ENCODE results near the gene IQGAP3. TPM values are rescaled to one million over a fixed set of nuclear protein-coding genes. Genes with fewer than 3 reads are reported as not detected.

IQGAP3 gene
- total RNA-seq, 1 donor from 2014 or later = 13.1 TPM

DNA sequence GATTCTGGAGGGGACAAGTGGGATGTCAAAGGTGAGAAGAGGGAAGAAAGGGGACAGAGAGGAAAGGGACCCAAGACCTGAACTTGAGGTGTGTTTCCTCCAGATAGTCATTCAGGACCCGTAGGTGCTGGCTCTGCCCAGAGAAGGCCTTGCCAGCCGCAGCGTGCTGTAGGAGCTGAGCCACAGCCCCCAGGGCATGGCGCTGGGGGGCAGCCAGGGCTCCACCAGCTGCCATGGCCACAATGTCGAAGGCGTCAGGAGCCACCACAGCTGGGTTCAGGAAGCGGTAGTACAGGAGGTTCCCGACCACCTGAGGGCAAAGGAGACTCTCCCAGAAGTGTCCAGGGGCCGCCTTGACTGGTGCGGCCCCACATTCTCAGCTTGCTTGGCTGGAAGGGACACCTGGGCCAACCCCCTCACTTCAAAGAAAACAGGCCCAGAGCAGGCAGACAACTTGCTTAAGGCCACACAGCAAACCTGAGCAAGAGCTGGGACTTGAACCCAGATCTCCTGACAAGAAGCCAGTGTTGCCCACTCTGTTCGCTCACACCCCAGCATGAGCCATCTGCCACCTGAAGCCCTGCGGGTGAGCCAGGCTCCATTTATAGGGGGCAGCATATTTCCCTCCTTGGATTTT, 37.8 kb downstream of the IQGAP3 start:
- H3K9me3 Mint-ChIP-seq (ENCODE audit: unreplicated experiment) = no peaks in the 10 kb centered on the region
- peaks cover 24% of the 10 kb centered on the region for H3K36me3 Mint-ChIP-seq (ENCODE audit: low read depth, unreplicated experiment)
- TF ChIP-seq CTCF (IDR thresholded peaks at IDR 0.05; ENCODE audit: unreplicated experiment) = no peak
- H3K27ac Mint-ChIP-seq (ENCODE audit: unreplicated experiment) = peak overlapping the region; percentile 25
- H3K4me1 Mint-ChIP-seq (ENCODE audit: unreplicated experiment) = peaks cover 9% of the 10 kb centered on the region
- DNase-seq (ENCODE audit: low spot score) = no peak
- H3K4me3 Mint-ChIP-seq (ENCODE audit: unreplicated experiment) = no peak overlapping the region
- peaks cover 11% of the 10 kb centered on the region for H3K27me3 Mint-ChIP-seq (ENCODE audit: unreplicated experiment)

GRCh38 chr1:156533568-156534220, 38.7 kb downstream of the IQGAP3 start:
- Mint-ChIP-seq H3K27ac (ENCODE audit: unreplicated experiment) (peak overlapping the region; percentile 25), H3K9me3 (ENCODE audit: unreplicated experiment) (no peaks in the 10 kb centered on the region), H3K27me3 (ENCODE audit: unreplicated experiment) (peaks cover 11% of the 10 kb centered on the region), H3K4me1 (ENCODE audit: unreplicated experiment) (peaks cover 2% of the 10 kb centered on the region), H3K36me3 (ENCODE audit: low read depth, unreplicated experiment) (peaks cover 22% of the 10 kb centered on the region), H3K4me3 (ENCODE audit: unreplicated experiment) (peak overlapping the region; percentile 77)
- no peak for DNase-seq (ENCODE audit: low spot score)
- TF ChIP-seq CTCF (IDR thresholded peaks at IDR 0.05; ENCODE audit: unreplicated experiment) = no peak

GRCh38 chr1:156532374-156532773, 40.0 kb downstream of the IQGAP3 start:
- Mint-ChIP-seq H3K36me3 (ENCODE audit: low read depth, unreplicated experiment) (peaks cover 26% of the 10 kb centered on the region), H3K9me3 (ENCODE audit: unreplicated experiment) (no peaks in the 10 kb centered on the region), H3K27ac (ENCODE audit: unreplicated experiment) (no peak overlapping the region), H3K4me3 (ENCODE audit: unreplicated experiment) (no peak overlapping the region), H3K27me3 (ENCODE audit: unreplicated experiment) (peaks cover 11% of the 10 kb centered on the region), H3K4me1 (ENCODE audit: unreplicated experiment) (peaks cover 8% of the 10 kb centered on the region)
- TF ChIP-seq CTCF (IDR thresholded peaks at IDR 0.05; ENCODE audit: unreplicated experiment) = no peak
- no peak for DNase-seq (ENCODE audit: low spot score)

DNA sequence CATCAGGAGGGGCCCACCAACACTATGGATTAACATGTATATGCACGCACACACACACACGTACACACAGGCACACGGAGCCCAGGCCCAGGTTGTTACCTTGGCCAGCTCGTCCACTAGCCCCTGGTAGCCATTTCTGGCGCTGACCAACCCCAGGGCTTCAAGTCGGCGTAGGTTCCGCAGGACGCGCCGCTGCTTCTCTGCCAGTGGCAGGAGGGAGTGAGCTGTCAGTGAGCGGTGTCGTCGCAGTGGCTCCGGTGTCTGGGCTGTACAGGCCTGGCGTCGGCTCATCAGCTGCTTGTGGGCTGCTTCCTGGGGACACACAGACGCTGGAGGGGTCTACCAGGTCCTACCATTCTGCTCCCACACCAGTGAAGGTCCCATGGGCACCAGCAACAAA, 42.4 kb downstream of the IQGAP3 start:
- Mint-ChIP-seq H3K4me1 (ENCODE audit: unreplicated experiment) (peaks cover 15% of the 10 kb centered on the region), H3K36me3 (ENCODE audit: low read depth, unreplicated experiment) (peaks cover 33% of the 10 kb centered on the region), H3K4me3 (ENCODE audit: unreplicated experiment) (no peak overlapping the region), H3K27ac (ENCODE audit: unreplicated experiment) (no peak overlapping the region), H3K27me3 (ENCODE audit: unreplicated experiment) (peaks cover 6% of the 10 kb centered on the region), H3K9me3 (ENCODE audit: unreplicated experiment) (no peaks in the 10 kb centered on the region)
- no peak for DNase-seq (ENCODE audit: low spot score)
- no peak for TF ChIP-seq CTCF (IDR thresholded peaks at IDR 0.05; ENCODE audit: unreplicated experiment)

DNA sequence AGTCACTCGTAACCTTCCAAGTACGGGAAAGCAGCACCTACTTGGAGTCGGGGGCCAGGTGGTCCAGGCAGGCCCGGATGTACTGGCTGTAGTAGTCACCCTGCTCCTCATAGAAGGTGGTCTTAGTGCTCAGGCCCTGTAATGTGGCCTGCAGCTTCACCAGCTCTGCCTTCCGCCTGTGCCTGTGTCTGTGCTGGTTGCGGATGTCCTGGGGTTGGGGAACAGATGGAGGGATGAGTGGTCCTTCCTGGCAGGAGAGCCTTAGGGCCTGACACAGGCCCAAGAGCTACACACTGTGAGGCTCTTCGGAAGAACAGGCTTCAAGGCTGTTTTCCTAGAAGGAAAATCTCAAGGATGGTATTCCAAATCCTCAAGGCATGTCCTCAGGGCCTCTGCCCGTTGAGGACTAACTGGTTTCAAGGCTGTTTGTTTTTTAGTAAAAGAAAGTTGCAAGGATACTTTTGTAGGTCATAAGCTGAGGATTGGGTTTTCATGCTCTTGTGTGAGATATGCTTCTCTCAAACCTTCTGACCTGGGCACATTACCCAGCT, 43.4 kb downstream of the IQGAP3 start:
- TF ChIP-seq CTCF (IDR thresholded peaks at IDR 0.05; ENCODE audit: unreplicated experiment) = no peak
- DNase-seq (ENCODE audit: low spot score) = no peak
- no peaks in the 10 kb centered on the region for H3K9me3 Mint-ChIP-seq (ENCODE audit: unreplicated experiment)
- no peak overlapping the region for H3K4me3 Mint-ChIP-seq (ENCODE audit: unreplicated experiment)
- peaks cover 29% of the 10 kb centered on the region for H3K36me3 Mint-ChIP-seq (ENCODE audit: low read depth, unreplicated experiment)
- H3K27me3 Mint-ChIP-seq (ENCODE audit: unreplicated experiment) = peaks cover 4% of the 10 kb centered on the region
- peaks cover 18% of the 10 kb centered on the region for H3K4me1 Mint-ChIP-seq (ENCODE audit: unreplicated experiment)
- no peak overlapping the region for H3K27ac Mint-ChIP-seq (ENCODE audit: unreplicated experiment)
